Neural progenitor cell (in vitro differentiated cells): Measurements from ENCODE around the gene CNR2. TPM values are rescaled to one million over a fixed set of nuclear protein-coding genes. Genes with fewer than 3 reads are reported as not detected.
"Not testable (repeated sequence)": the region's sequence is repeated elsewhere in the genome, so short reads cannot be mapped to it uniquely, and the experiment has no call there.

Source experiments
- DNase-seq: peaks from one replicate; pipeline ENCODE4 v3.0.0-alpha.2; 2016; ENCODE audit warnings: low spot score
- H2AFZ ChIP-seq: fragments of 200-600 bp; sonication (generic); replicated peaks from 2 replicates; pipeline ENCODE4 v1.6.1; 2016; ENCODE audit warnings: antibody characterized with exemption
- H3F3A ChIP-seq: fragments of 200-600 bp; sonication (generic); 2 replicates; pipeline ENCODE4 v1.6.1; 2016; ENCODE audit warnings: antibody characterized with exemption, low read depth
- H3K27ac ChIP-seq: fragments of 200-600 bp; sonication (generic); 2 replicates; pipeline ENCODE4 v1.5.1; 2016; ENCODE audit warnings: mild to moderate bottlenecking
- H3K27me3 ChIP-seq: fragments of 200-600 bp; sonication (generic); 2 replicates; pipeline ENCODE4 v1.6.1; 2016; ENCODE audit warnings: mild to moderate bottlenecking, moderate library complexity
- H3K36me3 ChIP-seq: fragments of 200-600 bp; sonication (generic); 2 replicates; pipeline ENCODE4 v1.5.1; 2016
- H3K4me1 ChIP-seq: fragments of 200-600 bp; sonication (generic); 2 replicates; pipeline ENCODE4 v1.6.1; 2016; ENCODE audit warnings: mixed run types
- H3K4me2 ChIP-seq: fragments of 200-600 bp; sonication (generic); 2 replicates; pipeline ENCODE4 v1.6.1; 2016
- H3K4me3 ChIP-seq: fragments of 200-600 bp; sonication (generic); 2 replicates; pipeline ENCODE4 v1.5.1; 2016
- H3K79me2 ChIP-seq: fragments of 200-600 bp; sonication (generic); 2 replicates; pipeline ENCODE4 v1.6.1; 2016; ENCODE audit warnings: low read depth
- H3K9ac ChIP-seq: fragments of 200-600 bp; sonication (generic); 2 replicates; pipeline ENCODE4 v1.6.1; 2016
- H3K9me3 ChIP-seq: fragments of 200-600 bp; sonication (generic); 2 replicates; pipeline ENCODE4 v1.5.1; 2016; ENCODE audit warnings: low read depth
- H4K20me1 ChIP-seq: fragments of 200-600 bp; sonication (generic); 2 replicates; pipeline ENCODE4 v1.6.1; 2016; ENCODE audit warnings: low read depth
- H3K27ac Mint-ChIP-seq: 3 replicates; pipeline ENCODE4 v1.8.0; 2021; ENCODE audit warnings: mixed read lengths
- H3K27me3 Mint-ChIP-seq: 2 replicates; pipeline ENCODE4 v1.8.0; 2022; ENCODE audit warnings: low read depth, mild to moderate bottlenecking, inconsistent platforms, moderate library complexity, mixed read lengths; ENCODE audit not compliant: insufficient read depth
- H3K36me3 Mint-ChIP-seq: 3 replicates; pipeline ENCODE4 v1.8.0; 2021; ENCODE audit warnings: mixed read lengths
- H3K4me1 Mint-ChIP-seq: 3 replicates; pipeline ENCODE4 v1.8.0; 2021; ENCODE audit warnings: mixed read lengths
- H3K4me3 Mint-ChIP-seq: 3 replicates; pipeline ENCODE4 v1.8.0; 2021; ENCODE audit warnings: mild to moderate bottlenecking, moderate library complexity, mixed read lengths
- H3K9me3 Mint-ChIP-seq: 3 replicates; pipeline ENCODE4 v1.8.0; 2020; ENCODE audit warnings: mixed read lengths
- CTCF ChIP-seq: fragments of 200-600 bp; sonication (generic); IDR thresholded peaks from 2 replicates; pipeline ENCODE4 v1.5.1; 2017; ENCODE audit warnings: antibody characterized with exemption, mild to moderate bottlenecking
- EZH2 ChIP-seq: fragments of 200-600 bp; sonication (generic); IDR thresholded peaks from 2 replicates; pipeline ENCODE4 v1.6.1; 2017; ENCODE audit warnings: antibody characterized with exemption, mild to moderate bottlenecking, moderate library complexity
- EZH2phosphoT487 ChIP-seq: fragments of 200-600 bp; sonication (generic); IDR thresholded peaks from 2 replicates; pipeline ENCODE4 v1.6.1; 2017; ENCODE audit warnings: antibody characterized with exemption
- total RNA-seq: library from RNA; depleted of rRNA; stranded (reverse); fragments of >200 nt; gene quantifications from 2 replicates; pipeline ENCODE4 v1.2.3, GENCODE V29; 2015; ENCODE audit warnings: low replicate concordance

CNR2 gene
- total RNA-seq, 1 donor from 2014 or later: not detected

GRCh38 chr1:23904748-23905357 is 8.3 kb downstream of the CNR2 start:
- no peak overlapping the region for H3K27ac ChIP-seq
- no peaks in the 10 kb centered on the region for H3K36me3 Mint-ChIP-seq
- no peak overlapping the region for H3K4me2 ChIP-seq
- no peaks in the 10 kb centered on the region for H4K20me1 ChIP-seq
- H3K9me3 Mint-ChIP-seq: peaks cover 8% of the 10 kb centered on the region
- H3K9me3 ChIP-seq: no peaks in the 10 kb centered on the region
- H3K27me3 Mint-ChIP-seq: peaks cover 43% of the 10 kb centered on the region
- H3K4me3 Mint-ChIP-seq: no peak overlapping the region
- no peaks in the 10 kb centered on the region for H3K36me3 ChIP-seq
- no peak overlapping the region for H3K4me3 ChIP-seq
- H3K4me1 ChIP-seq: no peaks in the 10 kb centered on the region
- peaks cover 11% of the 10 kb centered on the region for H3K4me1 Mint-ChIP-seq
- H3F3A ChIP-seq: no peaks in the 10 kb centered on the region
- DNase-seq: no peak
- no peaks in the 10 kb centered on the region for H3K79me2 ChIP-seq
- no peak for TF ChIP-seq CTCF
- no peak for TF ChIP-seq EZH2
- no peak for TF ChIP-seq EZH2phosphoT487
- H3K9ac ChIP-seq: no peak overlapping the region
- H3K27ac Mint-ChIP-seq: no peak overlapping the region
- H3K27me3 ChIP-seq: peaks cover 53% of the 10 kb centered on the region
- no peak overlapping the region for H2AFZ ChIP-seq

DNA sequence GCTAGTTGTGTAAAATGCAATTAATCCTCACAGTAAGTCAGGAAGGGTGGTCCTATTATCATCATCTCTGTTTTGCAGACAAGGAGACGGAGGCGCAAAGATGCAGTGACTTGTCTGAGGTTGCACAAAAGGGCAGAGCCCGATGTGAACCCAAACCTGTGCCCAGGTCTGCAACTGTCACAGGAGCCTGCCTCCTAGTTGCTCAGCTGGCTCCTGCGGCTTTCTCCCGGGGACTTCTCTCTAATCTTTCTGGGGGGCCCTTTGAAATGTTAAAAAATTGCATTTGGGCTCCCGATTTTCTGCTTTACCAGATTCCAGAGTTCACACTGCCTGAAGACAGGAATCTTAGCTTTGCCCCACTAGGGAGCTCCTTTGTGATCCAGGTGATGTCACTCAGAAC is 9.4 kb downstream of the CNR2 start:
- Mint-ChIP-seq H3K36me3 (no peaks in the 10 kb centered on the region), H3K4me3 (no peak overlapping the region), H3K27ac (no peak overlapping the region), H3K27me3 (peaks cover 39% of the 10 kb centered on the region), H3K4me1 (peaks cover 8% of the 10 kb centered on the region), H3K9me3 (peaks cover 8% of the 10 kb centered on the region)
- Histone ChIP-seq H3K9ac (no peak overlapping the region), H3K4me1 (no peaks in the 10 kb centered on the region), H3K27ac (no peak overlapping the region), H4K20me1 (no peaks in the 10 kb centered on the region), H3K4me3 (no peak overlapping the region), H3K9me3 (no peaks in the 10 kb centered on the region), H3K36me3 (no peaks in the 10 kb centered on the region), H3K79me2 (no peaks in the 10 kb centered on the region), H3K27me3 (peaks cover 53% of the 10 kb centered on the region), H3F3A (no peaks in the 10 kb centered on the region), H2AFZ (no peak overlapping the region), H3K4me2 (no peak overlapping the region)
- no peak for TF ChIP-seq EZH2
- no peak for TF ChIP-seq CTCF
- DNase-seq: no peak

DNA sequence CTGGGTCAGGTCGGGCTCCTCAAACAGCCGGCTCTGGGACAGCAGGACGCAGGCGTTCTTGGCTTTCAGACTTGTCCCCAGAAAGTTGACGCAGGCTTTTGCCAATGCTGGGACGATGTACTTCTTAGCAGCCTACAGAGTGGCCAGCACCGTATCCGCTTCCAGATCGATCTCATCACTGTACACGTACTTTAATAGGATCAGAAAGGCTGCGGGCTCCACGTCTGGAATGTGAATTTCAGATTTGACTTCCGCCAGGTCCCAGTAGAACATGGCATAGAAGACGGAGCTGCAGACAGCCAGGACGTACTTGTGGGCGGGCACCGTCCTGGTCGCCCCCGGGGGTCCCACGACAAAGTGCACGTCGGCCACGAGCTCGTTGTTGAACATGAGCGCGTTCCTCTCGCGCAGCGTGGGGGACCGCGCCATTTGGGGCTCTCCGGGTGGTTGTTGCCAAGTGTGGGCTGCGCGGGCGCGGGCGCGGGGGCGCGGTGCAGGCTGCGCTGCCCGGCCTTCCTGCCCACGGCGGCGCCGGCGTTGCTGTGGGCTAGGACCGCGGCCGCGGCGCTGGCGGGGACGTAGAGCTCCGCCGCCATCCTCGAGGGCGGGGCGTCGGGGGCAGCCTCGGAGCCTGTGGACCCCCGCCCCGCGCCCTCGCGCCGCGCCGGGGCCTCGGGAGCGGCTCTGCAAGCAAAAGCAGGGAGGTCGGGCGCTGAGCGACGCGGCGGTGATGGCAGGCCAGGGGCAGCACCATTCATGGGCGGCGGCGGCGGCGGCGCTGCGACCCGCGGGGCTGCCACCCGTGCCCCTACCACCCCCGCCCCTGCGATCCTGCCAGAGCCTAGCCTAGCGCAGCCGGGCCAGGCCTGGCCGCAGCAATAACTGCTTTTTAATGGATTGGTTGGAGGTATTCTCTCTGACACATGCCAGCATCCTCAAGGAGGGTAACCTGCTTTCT is 10.6 kb downstream of the CNR2 start:
- Histone ChIP-seq H4K20me1 (no peaks in the 10 kb centered on the region), H3K79me2 (no peaks in the 10 kb centered on the region), H3K36me3 (no peaks in the 10 kb centered on the region), H3K4me3 (peak overlapping the region; percentile 52), H3K27ac (no peak overlapping the region), H3F3A (no peaks in the 10 kb centered on the region), H3K4me2 (peak overlapping the region; percentile 82), H2AFZ (peak overlapping the region; percentile 86), H3K9ac (no peak overlapping the region), H3K27me3 (peaks cover 53% of the 10 kb centered on the region), H3K9me3 (no peaks in the 10 kb centered on the region), H3K4me1 (no peaks in the 10 kb centered on the region)
- Mint-ChIP-seq H3K27me3 (peaks cover 39% of the 10 kb centered on the region), H3K36me3 (no peaks in the 10 kb centered on the region), H3K27ac (no peak overlapping the region), H3K4me3 (peak overlapping the region; percentile 64), H3K4me1 (peaks cover 8% of the 10 kb centered on the region), H3K9me3 (peaks cover 8% of the 10 kb centered on the region)
- peak; percentile 67 for DNase-seq
- peak; percentile 80 for TF ChIP-seq EZH2
- peak; percentile 62 for TF ChIP-seq EZH2phosphoT487
- TF ChIP-seq CTCF: no peak

GRCh38 chr1:23900017-23900416 is 13.1 kb downstream of the CNR2 start:
- H3K4me1 ChIP-seq, H3K36me3 ChIP-seq, H3K9me3 Mint-ChIP-seq, DNase-seq, H3K27ac ChIP-seq, H3K4me1 Mint-ChIP-seq, H3K4me3 ChIP-seq, H3K79me2 ChIP-seq, H3F3A ChIP-seq, H2AFZ ChIP-seq, H3K4me2 ChIP-seq, H3K36me3 Mint-ChIP-seq, H3K9ac ChIP-seq, H3K9me3 ChIP-seq, H4K20me1 ChIP-seq, H3K4me3 Mint-ChIP-seq: not testable (repeated sequence)
- H3K27ac Mint-ChIP-seq: peak overlapping the region; percentile 38
- peaks cover 38% of the 10 kb centered on the region for H3K27me3 Mint-ChIP-seq
- peaks cover 50% of the 10 kb centered on the region for H3K27me3 ChIP-seq
